K562 (cell line): ENCODE data around the gene FN1. TPM values are rescaled to one million over a fixed set of nuclear protein-coding genes. Genes with fewer than 3 reads are reported as not detected.
A peak's percentile ranks its signal among the peaks of the same experiment; 100 is the strongest.

Experiments used
- ARID1B ChIP-seq: fragments of 450-650 bp; IDR thresholded peaks from 2 replicates; pipeline ENCODE4 v1.6.1; 2016; ENCODE audit warnings: antibody characterized with exemption, mild to moderate bottlenecking, inconsistent platforms
- BCOR ChIP-seq: fragments of 450-650 bp; IDR thresholded peaks from 2 replicates; pipeline ENCODE4 v1.6.1; 2016
- ETS2 ChIP-seq: IDR thresholded peaks from 2 replicates; pipeline ENCODE4 v1.6.1; 2016; ENCODE audit warnings: borderline replicate concordance, missing genetic modification characterization, mild to moderate bottlenecking, moderate library complexity, missing compliant biosample characterization; ENCODE audit not compliant: poor library complexity, severe bottlenecking
- FOXA1 ChIP-seq: fragments of 450-650 bp; IDR thresholded peaks from 2 replicates; pipeline ENCODE4 v1.6.1; 2016; ENCODE audit warnings: mild to moderate bottlenecking, borderline replicate concordance
- NR2F6 ChIP-seq: fragments of 450-650 bp; formaldehyde crosslinking; IDR thresholded peaks from 2 replicates; pipeline ENCODE4 v1.4.0; 2020; ENCODE audit warnings: mild to moderate bottlenecking
- PHF8 ChIP-seq: fragments of 200-600 bp; sonication (generic); IDR thresholded peaks from 2 replicates; pipeline ENCODE4 v1.6.1; 2012; ENCODE audit warnings: mixed run types, mild to moderate bottlenecking, inconsistent platforms, low read length, moderate library complexity, borderline replicate concordance
- SLC30A9 ChIP-seq: fragments of 250-450 bp; sonication (Bioruptor Pico); IDR thresholded peaks from 2 replicates; pipeline ENCODE4 v1.8.0; 2022; ENCODE audit warnings: mild to moderate bottlenecking, moderate library complexity
- TARDBP ChIP-seq: fragments of 450-650 bp; IDR thresholded peaks from 2 replicates; pipeline ENCODE4 v1.6.1; 2016
- ZNF212 ChIP-seq: fragments of 450-650 bp; formaldehyde crosslinking; IDR thresholded peaks from 2 replicates; pipeline ENCODE4 v1.4.0; 2020; ENCODE audit warnings: mild to moderate bottlenecking
- ZNF830 ChIP-seq: fragments of 250-450 bp; sonication (Bioruptor Pico); IDR thresholded peaks from 2 replicates; pipeline ENCODE4 v1.5.0; 2021; ENCODE audit warnings: mild to moderate bottlenecking
- polyA plus RNA-seq, 8 experiments: library from polyadenylated mRNA; depleted of rRNA in 4 of 8; stranded (reverse) in 5 of 8; unstranded in 3 of 8; fragments of >200 nt; fragmentation: Nextera tagmentation in 2 of 8; fragmentation: Illumina TruSeq in 1 of 8; extraction: Ambion mirVana in 2 of 8; extraction: Trizol in 1 of 8; gene quantifications; 2 replicates each; pipeline versions ENCODE4 v1.2.1 to v1.2.3, GENCODE V29; 2011 to 2014; ENCODE audit warnings: inconsistent platforms in 1 of 8, missing spikeins in 1 of 8
- total RNA-seq, 7 experiments: library from RNA; depleted of rRNA in 6 of 7; stranded (reverse); fragments of >200 nt in 6 of 7; fragmentation: Illumina TruSeq in 2 of 7; extraction: Trizol in 2 of 7; gene quantifications; 2 replicates each; pipeline versions ENCODE4 v1.2.1 to v1.2.3, GENCODE V29; 2011 to 2021; ENCODE audit warnings: low replicate concordance in 1 of 7
- TF ChIP-seq, protein P1 (sequence below), 3 experiments: IDR thresholded peaks in 2 of 3; conservative IDR thresholded peaks in 1 of 3; 2 replicates each; pipeline ENCODE4 v1.5.1; 2011 to 2012; ENCODE audit warnings: low read length in 3 of 3, mild to moderate bottlenecking in 3 of 3, control low read depth in 2 of 3, improper control_type of control experiment in 1 of 3, inconsistent platforms in 1 of 3, low read depth in 1 of 3, mixed read lengths in 1 of 3, moderate library complexity in 1 of 3; ENCODE audit not compliant: insufficient read depth in 2 of 3
- TF ChIP-seq, protein P2 (sequence below): fragments of 450-650 bp; IDR thresholded peaks from 2 replicates; pipeline ENCODE4 v1.6.1; 2014; ENCODE audit warnings: low read depth, mild to moderate bottlenecking, moderate library complexity, borderline replicate concordance
- TF ChIP-seq, protein P3 (sequence below): fragments of 450-650 bp; conservative IDR thresholded peaks from 2 replicates; pipeline ENCODE4 v1.6.1; 2016; ENCODE audit warnings: missing genetic modification characterization, low read depth, mild to moderate bottlenecking, missing compliant biosample characterization, moderate library complexity
- TF ChIP-seq, protein P4 (sequence below): sonication (generic); formaldehyde crosslinking; IDR thresholded peaks from 2 replicates; pipeline ENCODE4 v1.8.0; 2023; ENCODE audit warnings: mild to moderate bottlenecking, missing genetic modification reagents
- TF ChIP-seq, protein P5 (sequence below): fragments of 250-450 bp; sonication (Bioruptor Pico); IDR thresholded peaks from 2 replicates; pipeline ENCODE4 v1.5.0; 2021; ENCODE audit warnings: mild to moderate bottlenecking, moderate library complexity

FN1 gene
- total and polyA plus RNA-seq, 9 of the 15 experiments (the other 6 are each of a cell fraction or from before 2014, with no cell fraction given): 7.4 to 19.1 (median 11.2) TPM

DNA sequence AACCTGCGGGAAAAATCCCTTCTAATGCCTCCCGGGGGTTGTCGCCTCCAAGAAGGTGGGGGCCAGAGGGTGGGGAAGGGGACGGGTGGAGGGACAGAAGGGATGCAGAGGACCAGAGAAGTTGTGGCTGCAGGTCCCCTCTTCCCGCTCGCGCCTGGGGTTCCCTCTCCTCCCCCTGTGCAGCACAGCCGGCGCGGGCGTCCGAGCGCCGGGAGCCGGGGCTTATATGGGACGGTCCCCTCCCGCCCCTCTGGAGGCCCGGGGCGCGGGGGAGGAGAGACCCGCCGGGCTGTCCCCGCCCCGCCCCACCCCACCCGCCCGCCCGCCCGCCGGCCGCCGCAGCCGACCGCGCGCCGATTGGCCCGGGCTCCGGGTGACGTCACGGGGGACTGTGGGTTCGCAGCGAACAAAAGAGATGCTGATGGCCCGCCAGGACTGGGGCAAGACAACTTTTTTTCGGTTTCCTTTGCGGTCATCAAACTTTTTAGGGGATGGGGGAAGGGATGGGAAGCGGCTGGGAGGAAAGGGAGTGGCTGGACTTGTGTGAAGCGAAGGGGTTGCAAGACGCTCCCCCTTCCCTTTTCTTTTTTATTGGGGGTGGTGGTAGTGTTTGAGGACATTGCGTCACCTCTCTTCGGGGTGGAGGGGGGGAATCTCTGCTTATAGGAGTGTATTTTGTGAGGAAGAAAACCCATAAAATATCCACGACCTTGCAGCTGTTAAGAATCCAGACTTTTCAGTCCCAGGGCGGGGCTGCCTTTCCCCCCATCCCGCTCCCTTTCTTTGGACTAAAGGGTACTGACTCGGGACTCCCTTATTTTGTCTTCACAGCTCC lies at the start of gene FN1 (continued):
- TF ChIP-seq, protein P1, sequence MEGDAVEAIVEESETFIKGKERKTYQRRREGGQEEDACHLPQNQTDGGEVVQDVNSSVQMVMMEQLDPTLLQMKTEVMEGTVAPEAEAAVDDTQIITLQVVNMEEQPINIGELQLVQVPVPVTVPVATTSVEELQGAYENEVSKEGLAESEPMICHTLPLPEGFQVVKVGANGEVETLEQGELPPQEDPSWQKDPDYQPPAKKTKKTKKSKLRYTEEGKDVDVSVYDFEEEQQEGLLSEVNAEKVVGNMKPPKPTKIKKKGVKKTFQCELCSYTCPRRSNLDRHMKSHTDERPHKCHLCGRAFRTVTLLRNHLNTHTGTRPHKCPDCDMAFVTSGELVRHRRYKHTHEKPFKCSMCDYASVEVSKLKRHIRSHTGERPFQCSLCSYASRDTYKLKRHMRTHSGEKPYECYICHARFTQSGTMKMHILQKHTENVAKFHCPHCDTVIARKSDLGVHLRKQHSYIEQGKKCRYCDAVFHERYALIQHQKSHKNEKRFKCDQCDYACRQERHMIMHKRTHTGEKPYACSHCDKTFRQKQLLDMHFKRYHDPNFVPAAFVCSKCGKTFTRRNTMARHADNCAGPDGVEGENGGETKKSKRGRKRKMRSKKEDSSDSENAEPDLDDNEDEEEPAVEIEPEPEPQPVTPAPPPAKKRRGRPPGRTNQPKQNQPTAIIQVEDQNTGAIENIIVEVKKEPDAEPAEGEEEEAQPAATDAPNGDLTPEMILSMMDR (IDR thresholded peaks at IDR 0.05 in 2 of 3, conservative IDR thresholded peaks at IDR 0.05 in 1 of 3; ENCODE audit: insufficient read depth in 2 of 3, low read depth in 1 of 3, low read length in 3 of 3): no peak
- TF ChIP-seq ZNF830 (no peak), TARDBP (no peak), ZNF212 (CRISPR knock-in tag) (no peak), BCOR (no peak), NR2F6 (CRISPR knock-in tag) (no peak), SLC30A9 (CRISPR knock-in tag) (no peak), PHF8 (peak; percentile 34; the same call in 1 of the 2 replicates), ETS2 (tag) (no peak), FOXA1 (no peak), ARID1B (no peak)
- TF ChIP-seq, protein P2, sequence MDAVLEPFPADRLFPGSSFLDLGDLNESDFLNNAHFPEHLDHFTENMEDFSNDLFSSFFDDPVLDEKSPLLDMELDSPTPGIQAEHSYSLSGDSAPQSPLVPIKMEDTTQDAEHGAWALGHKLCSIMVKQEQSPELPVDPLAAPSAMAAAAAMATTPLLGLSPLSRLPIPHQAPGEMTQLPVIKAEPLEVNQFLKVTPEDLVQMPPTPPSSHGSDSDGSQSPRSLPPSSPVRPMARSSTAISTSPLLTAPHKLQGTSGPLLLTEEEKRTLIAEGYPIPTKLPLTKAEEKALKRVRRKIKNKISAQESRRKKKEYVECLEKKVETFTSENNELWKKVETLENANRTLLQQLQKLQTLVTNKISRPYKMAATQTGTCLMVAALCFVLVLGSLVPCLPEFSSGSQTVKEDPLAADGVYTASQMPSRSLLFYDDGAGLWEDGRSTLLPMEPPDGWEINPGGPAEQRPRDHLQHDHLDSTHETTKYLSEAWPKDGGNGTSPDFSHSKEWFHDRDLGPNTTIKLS: no peak
- TF ChIP-seq, protein P3, sequence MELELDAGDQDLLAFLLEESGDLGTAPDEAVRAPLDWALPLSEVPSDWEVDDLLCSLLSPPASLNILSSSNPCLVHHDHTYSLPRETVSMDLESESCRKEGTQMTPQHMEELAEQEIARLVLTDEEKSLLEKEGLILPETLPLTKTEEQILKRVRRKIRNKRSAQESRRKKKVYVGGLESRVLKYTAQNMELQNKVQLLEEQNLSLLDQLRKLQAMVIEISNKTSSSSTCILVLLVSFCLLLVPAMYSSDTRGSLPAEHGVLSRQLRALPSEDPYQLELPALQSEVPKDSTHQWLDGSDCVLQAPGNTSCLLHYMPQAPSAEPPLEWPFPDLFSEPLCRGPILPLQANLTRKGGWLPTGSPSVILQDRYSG (tag): no peak
- TF ChIP-seq, protein P4, sequence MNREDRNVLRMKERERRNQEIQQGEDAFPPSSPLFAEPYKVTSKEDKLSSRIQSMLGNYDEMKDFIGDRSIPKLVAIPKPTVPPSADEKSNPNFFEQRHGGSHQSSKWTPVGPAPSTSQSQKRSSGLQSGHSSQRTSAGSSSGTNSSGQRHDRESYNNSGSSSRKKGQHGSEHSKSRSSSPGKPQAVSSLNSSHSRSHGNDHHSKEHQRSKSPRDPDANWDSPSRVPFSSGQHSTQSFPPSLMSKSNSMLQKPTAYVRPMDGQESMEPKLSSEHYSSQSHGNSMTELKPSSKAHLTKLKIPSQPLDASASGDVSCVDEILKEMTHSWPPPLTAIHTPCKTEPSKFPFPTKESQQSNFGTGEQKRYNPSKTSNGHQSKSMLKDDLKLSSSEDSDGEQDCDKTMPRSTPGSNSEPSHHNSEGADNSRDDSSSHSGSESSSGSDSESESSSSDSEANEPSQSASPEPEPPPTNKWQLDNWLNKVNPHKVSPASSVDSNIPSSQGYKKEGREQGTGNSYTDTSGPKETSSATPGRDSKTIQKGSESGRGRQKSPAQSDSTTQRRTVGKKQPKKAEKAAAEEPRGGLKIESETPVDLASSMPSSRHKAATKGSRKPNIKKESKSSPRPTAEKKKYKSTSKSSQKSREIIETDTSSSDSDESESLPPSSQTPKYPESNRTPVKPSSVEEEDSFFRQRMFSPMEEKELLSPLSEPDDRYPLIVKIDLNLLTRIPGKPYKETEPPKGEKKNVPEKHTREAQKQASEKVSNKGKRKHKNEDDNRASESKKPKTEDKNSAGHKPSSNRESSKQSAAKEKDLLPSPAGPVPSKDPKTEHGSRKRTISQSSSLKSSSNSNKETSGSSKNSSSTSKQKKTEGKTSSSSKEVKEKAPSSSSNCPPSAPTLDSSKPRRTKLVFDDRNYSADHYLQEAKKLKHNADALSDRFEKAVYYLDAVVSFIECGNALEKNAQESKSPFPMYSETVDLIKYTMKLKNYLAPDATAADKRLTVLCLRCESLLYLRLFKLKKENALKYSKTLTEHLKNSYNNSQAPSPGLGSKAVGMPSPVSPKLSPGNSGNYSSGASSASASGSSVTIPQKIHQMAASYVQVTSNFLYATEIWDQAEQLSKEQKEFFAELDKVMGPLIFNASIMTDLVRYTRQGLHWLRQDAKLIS (CRISPR knock-in tag): no peak
- TF ChIP-seq, protein P5, sequence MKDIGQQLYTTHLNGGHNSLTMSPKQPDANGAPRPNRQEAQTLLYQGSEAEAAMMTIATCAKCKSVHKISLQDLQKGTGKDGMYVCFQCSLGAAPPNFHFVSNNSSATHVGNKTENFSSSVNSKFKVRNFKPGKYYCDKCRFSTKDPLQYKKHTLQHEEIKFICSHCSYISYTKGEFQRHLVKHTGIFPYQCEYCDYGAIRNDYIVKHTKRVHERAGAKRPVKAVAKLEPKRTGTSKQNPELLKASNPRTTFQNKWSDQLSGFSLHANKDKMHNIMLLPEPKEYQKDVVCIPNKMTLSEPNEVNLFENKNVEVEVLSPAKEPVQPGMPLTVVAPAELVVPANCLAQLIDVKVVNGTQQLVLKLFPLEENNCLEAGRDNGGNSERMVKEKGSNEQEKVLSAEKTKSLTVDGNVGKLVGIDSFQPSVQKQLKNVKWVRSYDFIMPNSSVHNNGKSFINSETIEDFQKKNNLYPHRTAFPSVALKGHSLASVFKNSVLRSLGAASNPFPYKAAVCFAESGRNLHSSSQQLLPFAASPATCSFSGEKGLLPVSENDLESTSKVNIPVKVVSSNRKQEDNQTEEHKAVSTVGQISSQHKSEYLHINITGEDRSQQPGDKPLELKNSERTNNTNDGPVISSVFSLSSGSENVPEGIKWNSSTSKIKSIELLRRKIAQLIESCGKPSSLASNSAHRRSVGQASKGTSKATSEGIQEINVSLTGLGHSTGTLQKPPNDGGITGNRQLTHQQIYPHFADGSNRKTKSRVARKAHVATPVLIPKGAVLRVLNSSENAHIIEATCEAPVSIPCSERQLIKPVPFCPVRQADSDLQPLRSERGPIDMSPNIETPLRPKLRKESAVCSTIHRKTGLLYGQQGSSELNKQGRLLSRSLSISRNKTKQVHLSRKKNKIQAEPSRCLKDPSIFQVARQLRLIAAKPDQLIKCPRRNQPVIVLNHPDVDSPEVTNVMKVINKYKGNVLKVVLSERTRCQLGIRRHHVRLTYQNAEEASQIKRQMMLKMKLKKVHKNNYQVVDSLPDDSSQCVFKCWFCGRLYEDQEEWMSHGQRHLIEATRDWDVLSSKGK (CRISPR knock-in tag): no peak
